HEK293 (cell line): ENCODE measurements around the gene MYMK.
A peak's percentile ranks its signal among the peaks of the same experiment; 100 is the strongest.

Experiments used
- BCL6B ChIP-seq: fragments of 450-650 bp; formaldehyde crosslinking; IDR thresholded peaks from 2 replicates; pipeline ENCODE4 v1.5.1; 2017; ENCODE audit warnings: missing biosample characterization, missing genetic modification characterization
- EGR2 ChIP-seq: fragments of 450-650 bp; formaldehyde crosslinking; IDR thresholded peaks from 2 replicates; pipeline ENCODE4 v1.5.1; 2016; ENCODE audit warnings: low read depth, missing biosample characterization, missing genetic modification characterization
- ELK4 ChIP-seq: IDR thresholded peaks from 2 replicates; pipeline ENCODE4 v1.6.1; 2011; ENCODE audit warnings: mild to moderate bottlenecking, low read depth, low read length, borderline replicate concordance
- KLF17 ChIP-seq: fragments of 450-650 bp; formaldehyde crosslinking; IDR thresholded peaks from 2 replicates; pipeline ENCODE4 v1.5.1; 2016; ENCODE audit warnings: missing biosample characterization, missing genetic modification characterization
- KLF9 ChIP-seq: fragments of 450-650 bp; formaldehyde crosslinking; IDR thresholded peaks from 2 replicates; pipeline ENCODE4 v1.5.1; 2016; ENCODE audit warnings: missing biosample characterization, missing genetic modification characterization, low read depth
- PRDM1 ChIP-seq: fragments of 450-650 bp; formaldehyde crosslinking; IDR thresholded peaks from 2 replicates; pipeline ENCODE4; 2016; ENCODE audit warnings: missing biosample characterization, missing genetic modification characterization
- PRDM10 ChIP-seq: fragments of 450-650 bp; formaldehyde crosslinking; IDR thresholded peaks from 2 replicates; pipeline ENCODE4 v1.5.1; 2016; ENCODE audit warnings: missing biosample characterization, missing genetic modification characterization
- RBAK ChIP-seq: fragments of 450-650 bp; formaldehyde crosslinking; IDR thresholded peaks from 2 replicates; pipeline ENCODE4 v1.5.1; 2016; ENCODE audit warnings: missing biosample characterization, missing genetic modification characterization
- TRIM28 ChIP-seq: IDR thresholded peaks from 2 replicates; pipeline ENCODE4 v1.6.1; 2011; ENCODE audit warnings: low read length, control low read depth, borderline replicate concordance
- ZBTB17 ChIP-seq: fragments of 450-650 bp; formaldehyde crosslinking; IDR thresholded peaks from 2 replicates; pipeline ENCODE4 v1.5.1; 2016; ENCODE audit warnings: missing biosample characterization, missing genetic modification characterization
- ZBTB20 ChIP-seq: fragments of 450-650 bp; formaldehyde crosslinking; IDR thresholded peaks from 2 replicates; pipeline ENCODE4 v1.5.1; 2016; ENCODE audit warnings: missing biosample characterization, missing genetic modification characterization
- ZEB2 ChIP-seq: fragments of 450-650 bp; formaldehyde crosslinking; IDR thresholded peaks from 2 replicates; pipeline ENCODE4 v1.5.1; 2016; ENCODE audit warnings: missing biosample characterization, missing genetic modification characterization
- ZIC2 ChIP-seq: fragments of 450-650 bp; formaldehyde crosslinking; IDR thresholded peaks from 2 replicates; pipeline ENCODE4 v1.5.1; 2016; ENCODE audit warnings: missing biosample characterization, missing genetic modification characterization
- ZNF138 ChIP-seq: fragments of 450-650 bp; formaldehyde crosslinking; IDR thresholded peaks from 2 replicates; pipeline ENCODE4 v1.5.1; 2016; ENCODE audit warnings: missing biosample characterization, missing genetic modification characterization, borderline replicate concordance
- ZNF18 ChIP-seq: fragments of 450-650 bp; formaldehyde crosslinking; IDR thresholded peaks from 2 replicates; pipeline ENCODE4 v1.5.1; 2016; ENCODE audit warnings: missing biosample characterization, missing genetic modification characterization
- ZNF223 ChIP-seq: fragments of 450-650 bp; formaldehyde crosslinking; IDR thresholded peaks from 2 replicates; pipeline ENCODE4 v1.5.1; 2016; ENCODE audit warnings: missing biosample characterization, missing genetic modification characterization
- ZNF354C ChIP-seq: fragments of 450-650 bp; formaldehyde crosslinking; IDR thresholded peaks from 2 replicates; pipeline ENCODE4 v1.5.1; 2016; ENCODE audit warnings: missing biosample characterization, missing genetic modification characterization, low read depth, borderline replicate concordance
- ZNF398 ChIP-seq: fragments of 450-650 bp; formaldehyde crosslinking; IDR thresholded peaks from 2 replicates; pipeline ENCODE4 v1.5.1; 2017; ENCODE audit warnings: missing biosample characterization, missing genetic modification characterization
- ZNF404 ChIP-seq: fragments of 450-650 bp; formaldehyde crosslinking; IDR thresholded peaks from 2 replicates; pipeline ENCODE4 v1.5.1; 2017; ENCODE audit warnings: missing biosample characterization, missing genetic modification characterization
- ZNF501 ChIP-seq: fragments of 450-650 bp; formaldehyde crosslinking; IDR thresholded peaks from 2 replicates; pipeline ENCODE4 v1.5.1; 2016; ENCODE audit warnings: missing biosample characterization, missing genetic modification characterization
- ZNF600 ChIP-seq: fragments of 450-650 bp; formaldehyde crosslinking; IDR thresholded peaks from 2 replicates; pipeline ENCODE4 v1.5.1; 2016; ENCODE audit warnings: missing biosample characterization, missing genetic modification characterization
- ZNF621 ChIP-seq: fragments of 450-650 bp; formaldehyde crosslinking; IDR thresholded peaks from 2 replicates; pipeline ENCODE4 v1.5.1; 2017; ENCODE audit warnings: missing biosample characterization, missing genetic modification characterization
- ZNF658 ChIP-seq: fragments of 450-650 bp; formaldehyde crosslinking; IDR thresholded peaks from 2 replicates; pipeline ENCODE4; 2016; ENCODE audit warnings: missing biosample characterization, missing genetic modification characterization
- ZNF664 ChIP-seq: fragments of 450-650 bp; formaldehyde crosslinking; IDR thresholded peaks from 2 replicates; pipeline ENCODE4 v1.5.1; 2016; ENCODE audit warnings: missing biosample characterization, missing genetic modification characterization
- ZNF704 ChIP-seq: fragments of 450-650 bp; formaldehyde crosslinking; IDR thresholded peaks from 2 replicates; pipeline ENCODE4 v1.5.1; 2016; ENCODE audit warnings: missing biosample characterization, missing genetic modification characterization
- ZXDB ChIP-seq: fragments of 450-650 bp; formaldehyde crosslinking; IDR thresholded peaks from 2 replicates; pipeline ENCODE4 v1.5.1; 2016; ENCODE audit warnings: missing biosample characterization, missing genetic modification characterization

Gene MYMK

GRCh38 chr9:133514460-133515239 is 10.1 kb downstream of the MYMK start (continued):
- no peak for TF ChIP-seq ZBTB20 (tag by site-specific recombination)
- no peak for TF ChIP-seq TRIM28
- TF ChIP-seq ZNF704 (tag by site-specific recombination), result no peak
- TF ChIP-seq ZNF658 (tag by site-specific recombination), result no peak
- no peak for TF ChIP-seq ZNF664 (tag by site-specific recombination)
- TF ChIP-seq ZNF223 (tag by site-specific recombination), result no peak
- no peak for TF ChIP-seq BCL6B (tag by site-specific recombination)
- 0 out of 2 replicates have a peak, but pooled peaks have one; percentile 19 for TF ChIP-seq ZIC2
- TF ChIP-seq ZNF404 (tag by site-specific recombination), result no peak
- TF ChIP-seq ZNF138 (tag by site-specific recombination), result no peak
- TF ChIP-seq ZBTB17 (tag by site-specific recombination), result no peak
- no peak for TF ChIP-seq ZNF501
- TF ChIP-seq ZNF600 (tag by site-specific recombination), result no peak
- no peak for TF ChIP-seq RBAK
- no peak for TF ChIP-seq ZEB2 (tag by site-specific recombination)
- TF ChIP-seq PRDM10 (tag by site-specific recombination), result peak; percentile 46
- TF ChIP-seq ZNF621, result no peak
- TF ChIP-seq EGR2 (tag by site-specific recombination), result 0 out of 2 replicates have a peak, but pooled peaks have one; percentile 19
- TF ChIP-seq ZNF398 (tag by site-specific recombination), result peak; percentile 73
- no peak for TF ChIP-seq PRDM1
- TF ChIP-seq KLF9 (tag by site-specific recombination), result no peak
- no peak for TF ChIP-seq ZXDB (tag by site-specific recombination)
- TF ChIP-seq KLF17 (tag by site-specific recombination), result peak; percentile 41; the same call in 1 of the 2 replicates
- no peak for TF ChIP-seq ZNF354C (tag by site-specific recombination)
- TF ChIP-seq ZNF18 (tag by site-specific recombination), result no peak
- no peak for TF ChIP-seq ELK4
